EL (cell line): ENCODE results near the gene ST13.
"Not testable (repeated sequence)": the region's sequence is repeated elsewhere in the genome, so short reads cannot be mapped to it uniquely, and the experiment has no call there.

Experiments
- DNase-seq: peaks from one replicate; pipeline ENCODE4 v3.0.0-alpha.2; 2016

ST13 gene

GRCh38 chr22:40856513-40857308 is at the start of gene ST13, which contains the start of gene XPNPEP3:
Gene ST13 (minus strand): TSS chr22:40856639. CDS start chr22:40856540, 99 bp downstream.
Gene XPNPEP3 (plus strand): TSS chr22:40857148. CDS start chr22:40857182, 34 bp downstream.
- DNase-seq: peak; percentile 96

GRCh38 chr22:40904101-40904500 is 47.7 kb upstream of the ST13 start:
- no peak for DNase-seq

GRCh38 chr22:40898850-40899357 is 42.5 kb upstream of the ST13 start:
- peak; percentile 70 for DNase-seq

- no peak for DNase-seq
Observed at GRCh38 chr22:40894417-40894816, 38.0 kb upstream of the ST13 start.

GRCh38 chr22:40890881-40891280 is 34.4 kb upstream of the ST13 start:
- DNase-seq: peak; percentile 21

GRCh38 chr22:40889116-40889515 is 32.7 kb upstream of the ST13 start:
- no peak for DNase-seq

GRCh38 chr22:40878922-40879321 is 22.5 kb upstream of the ST13 start:
- no peak for DNase-seq

GRCh38 chr22:40877488-40877887 is 21.0 kb upstream of the ST13 start:
- DNase-seq: no peak

GRCh38 chr22:40876907-40877306 is 20.5 kb upstream of the ST13 start:
- no peak for DNase-seq

GRCh38 chr22:40875111-40875510 is 18.7 kb upstream of the ST13 start:
- DNase-seq: no peak

GRCh38 chr22:40874016-40874415 is 17.6 kb upstream of the ST13 start:
- no peak for DNase-seq

- DNase-seq: not testable (repeated sequence)
Observed at GRCh38 chr22:40868379-40868778, 11.9 kb upstream of the ST13 start.

- no peak for DNase-seq
Observed at GRCh38 chr22:40867109-40867508, 10.7 kb upstream of the ST13 start.

GRCh38 chr22:40862537-40862936 is 6.1 kb upstream of the ST13 start:
- DNase-seq: no peak

- no peak for DNase-seq
Observed at GRCh38 chr22:40862013-40862412, 5.6 kb upstream of the ST13 start, which contains the start of gene DNAJB7. Gene DNAJB7 (minus strand): TSS chr22:40862113. CDS start chr22:40861994, 119 bp downstream.

GRCh38 chr22:40857309-40857855 is 943 bp upstream of the ST13 start:
- no peak for DNase-seq

GRCh38 chr22:40855979-40856512 is 393 bp downstream of the ST13 start:
- DNase-seq: peak; percentile 36

GRCh38 chr22:40855071-40855978 is 1.1 kb downstream of the ST13 start:
- peak; percentile 34 for DNase-seq

- DNase-seq: peak; percentile 15
Observed at GRCh38 chr22:40853961-40854360, 2.5 kb downstream of the ST13 start.

- no peak for DNase-seq
Observed at GRCh38 chr22:40853333-40853732, 3.1 kb downstream of the ST13 start.

- DNase-seq: not testable (repeated sequence)
Observed at GRCh38 chr22:40845816-40846215, 10.6 kb downstream of the ST13 start.

GRCh38 chr22:40844951-40845350 is 11.5 kb downstream of the ST13 start:
- no peak for DNase-seq

GRCh38 chr22:40838486-40838885 is 18.0 kb downstream of the ST13 start:
- no peak for DNase-seq
